SK-N-SH treated with all-trans-retinoic acid at 6 μM for 48 hours (cell line): ENCODE results near the gene ADIG.

Source experiments
- ATAC-seq: fragments of 200-7000 bp; cut with Tn5 transposase; 3 replicates; pipeline ENCODE4 v1.9.1; 2020; ENCODE audit warnings: mild to moderate bottlenecking, moderate library complexity
- ARNTL ChIP-seq: fragments of 450-650 bp; formaldehyde crosslinking; IDR thresholded peaks from 2 replicates; pipeline ENCODE4 v1.5.0; 2020; ENCODE audit warnings: low read depth, mild to moderate bottlenecking, moderate library complexity, borderline replicate concordance
- BACH2 ChIP-seq: fragments of 250-450 bp; sonication (Bioruptor Pico); IDR thresholded peaks from 2 replicates; pipeline ENCODE4 v1.9.0; 2021; ENCODE audit warnings: mild to moderate bottlenecking, borderline replicate concordance
- CREB5 ChIP-seq: fragments of 250-450 bp; sonication (Bioruptor Pico); IDR thresholded peaks from 2 replicates; pipeline ENCODE4 v1.5.1; 2020; ENCODE audit warnings: low read depth, mild to moderate bottlenecking, moderate library complexity
- GLIS3 ChIP-seq: fragments of 250-450 bp; sonication (Bioruptor Pico); IDR thresholded peaks from 2 replicates; pipeline ENCODE4 v1.5.0; 2020; ENCODE audit warnings: mild to moderate bottlenecking, moderate library complexity
- ISL1 ChIP-seq: fragments of 250-450 bp; sonication (Bioruptor Pico); IDR thresholded peaks from 2 replicates; pipeline ENCODE4 v2.1.2; 2022; ENCODE audit warnings: mild to moderate bottlenecking, moderate library complexity
- OSR1 ChIP-seq: fragments of 250-450 bp; sonication (Bioruptor Pico); IDR thresholded peaks from 2 replicates; pipeline ENCODE4 v1.8.0; 2022; ENCODE audit warnings: moderate library complexity, mild to moderate bottlenecking, inconsistent platforms
- POU6F1 ChIP-seq: fragments of 250-450 bp; sonication (Bioruptor Pico); IDR thresholded peaks from 2 replicates; pipeline ENCODE4 v1.8.0; 2021; ENCODE audit warnings: low read depth, mild to moderate bottlenecking, moderate library complexity, borderline replicate concordance
- PPARA ChIP-seq: fragments of 250-450 bp; sonication (Bioruptor Pico); IDR thresholded peaks from 2 replicates; pipeline ENCODE4 v1.5.0; 2020; ENCODE audit warnings: mild to moderate bottlenecking, borderline replicate concordance
- RARB ChIP-seq: fragments of 250-450 bp; sonication (Bioruptor Pico); IDR thresholded peaks from 2 replicates; pipeline ENCODE4 v1.8.0; 2021; ENCODE audit warnings: mild to moderate bottlenecking, moderate library complexity
- SNAI2 ChIP-seq: fragments of 250-450 bp; sonication (Bioruptor Pico); IDR thresholded peaks from 2 replicates; pipeline ENCODE4 v1.5.0; 2020; ENCODE audit warnings: mild to moderate bottlenecking, moderate library complexity
- TCF4 ChIP-seq: fragments of 250-450 bp; sonication (Bioruptor Pico); IDR thresholded peaks from 2 replicates; pipeline ENCODE4 v1.8.0; 2021; ENCODE audit warnings: mild to moderate bottlenecking, moderate library complexity, borderline replicate concordance
- TOX ChIP-seq: fragments of 250-450 bp; sonication (Bioruptor Pico); IDR thresholded peaks from 2 replicates; pipeline ENCODE4 v1.8.0; 2021; ENCODE audit warnings: mild to moderate bottlenecking, moderate library complexity, borderline replicate concordance
- ZC3H10 ChIP-seq: fragments of 250-450 bp; sonication (Bioruptor Pico); IDR thresholded peaks from 2 replicates; pipeline ENCODE4 v1.5.1; 2021; ENCODE audit warnings: mild to moderate bottlenecking, moderate library complexity
- ZNF70 ChIP-seq: fragments of 450-650 bp; formaldehyde crosslinking; IDR thresholded peaks from 2 replicates; pipeline ENCODE4 v1.5.0; 2020; ENCODE audit warnings: mild to moderate bottlenecking, moderate library complexity
- ZNF8 ChIP-seq: fragments of 450-650 bp; formaldehyde crosslinking; IDR thresholded peaks from 2 replicates; pipeline ENCODE4 v1.5.0; 2020; ENCODE audit warnings: mild to moderate bottlenecking, moderate library complexity
- TF ChIP-seq, protein P1 (sequence below): fragments of 250-450 bp; sonication (Bioruptor Pico); IDR thresholded peaks from 2 replicates; pipeline ENCODE4 v1.5.0; 2020; ENCODE audit warnings: mild to moderate bottlenecking, moderate library complexity
- TF ChIP-seq, protein P2 (sequence below): fragments of 250-450 bp; sonication (Bioruptor Pico); IDR thresholded peaks from 2 replicates; pipeline ENCODE4 v1.8.0; 2020; ENCODE audit warnings: mild to moderate bottlenecking, moderate library complexity, borderline replicate concordance
- TF ChIP-seq, protein P3 (sequence below): fragments of 250-450 bp; sonication (Bioruptor Pico); IDR thresholded peaks from 2 replicates; pipeline ENCODE4 v1.5.1; 2021; ENCODE audit warnings: mild to moderate bottlenecking, moderate library complexity

The ADIG gene

GRCh38 chr20:38566036-38566598 is 14.9 kb upstream of the ADIG start:
- no peak for ATAC-seq
- TF ChIP-seq SNAI2 (CRISPR knock-in tag), result no peak
- TF ChIP-seq GLIS3 (CRISPR knock-in tag), result no peak
- TF ChIP-seq POU6F1, result no peak
- TF ChIP-seq CREB5 (CRISPR knock-in tag), result no peak
- TF ChIP-seq ZNF70, result no peak
- no peak for TF ChIP-seq BACH2
- TF ChIP-seq ARNTL, result no peak
- no peak for TF ChIP-seq ZC3H10 (CRISPR knock-in tag)

DNA sequence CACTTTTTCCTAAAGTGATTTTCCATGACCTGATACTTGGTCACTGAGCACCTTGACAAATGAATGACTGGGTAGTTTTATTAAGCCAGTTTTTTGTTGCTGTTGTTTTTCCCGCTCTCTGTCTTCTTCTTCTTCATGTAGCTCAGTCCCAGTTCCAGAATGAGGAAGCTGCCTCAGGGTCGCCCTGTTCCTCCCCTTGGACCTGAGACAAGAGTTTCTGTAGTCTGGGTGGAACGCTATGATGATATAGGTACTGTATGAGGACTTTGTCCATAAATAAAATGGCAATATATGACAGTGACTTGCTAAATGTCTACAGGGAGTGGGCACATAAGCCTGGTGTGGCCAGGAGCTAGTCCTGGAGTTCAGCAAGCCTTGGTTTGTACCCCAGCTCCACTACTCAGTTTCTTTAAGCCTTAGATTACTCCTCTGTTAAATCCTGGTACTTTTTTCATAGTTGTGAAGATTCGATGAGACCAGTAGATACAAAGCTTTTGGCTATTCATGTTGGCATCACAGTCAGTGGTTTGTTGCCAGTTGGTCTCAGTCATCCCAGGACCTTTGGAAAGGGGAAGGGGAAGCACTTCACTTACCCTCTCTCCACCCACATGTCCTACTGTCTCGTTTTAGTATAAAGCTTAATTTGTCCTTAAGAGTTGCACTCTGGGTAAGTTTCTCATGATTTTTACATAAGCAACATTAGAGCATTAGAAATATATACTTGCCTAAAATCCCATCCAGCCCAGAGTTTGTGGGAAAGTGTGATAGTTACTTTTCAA is 11.1 kb upstream of the ADIG start:
- TF ChIP-seq ZNF8 (CRISPR knock-in tag) (no peak), ARNTL (no peak), TCF4 (no peak), POU6F1 (no peak), PPARA (CRISPR knock-in tag) (no peak), TOX (no peak), GLIS3 (CRISPR knock-in tag) (no peak), ISL1 (CRISPR knock-in tag) (no peak), ZC3H10 (CRISPR knock-in tag) (no peak), RARB (no peak)
- TF ChIP-seq, protein P1, sequence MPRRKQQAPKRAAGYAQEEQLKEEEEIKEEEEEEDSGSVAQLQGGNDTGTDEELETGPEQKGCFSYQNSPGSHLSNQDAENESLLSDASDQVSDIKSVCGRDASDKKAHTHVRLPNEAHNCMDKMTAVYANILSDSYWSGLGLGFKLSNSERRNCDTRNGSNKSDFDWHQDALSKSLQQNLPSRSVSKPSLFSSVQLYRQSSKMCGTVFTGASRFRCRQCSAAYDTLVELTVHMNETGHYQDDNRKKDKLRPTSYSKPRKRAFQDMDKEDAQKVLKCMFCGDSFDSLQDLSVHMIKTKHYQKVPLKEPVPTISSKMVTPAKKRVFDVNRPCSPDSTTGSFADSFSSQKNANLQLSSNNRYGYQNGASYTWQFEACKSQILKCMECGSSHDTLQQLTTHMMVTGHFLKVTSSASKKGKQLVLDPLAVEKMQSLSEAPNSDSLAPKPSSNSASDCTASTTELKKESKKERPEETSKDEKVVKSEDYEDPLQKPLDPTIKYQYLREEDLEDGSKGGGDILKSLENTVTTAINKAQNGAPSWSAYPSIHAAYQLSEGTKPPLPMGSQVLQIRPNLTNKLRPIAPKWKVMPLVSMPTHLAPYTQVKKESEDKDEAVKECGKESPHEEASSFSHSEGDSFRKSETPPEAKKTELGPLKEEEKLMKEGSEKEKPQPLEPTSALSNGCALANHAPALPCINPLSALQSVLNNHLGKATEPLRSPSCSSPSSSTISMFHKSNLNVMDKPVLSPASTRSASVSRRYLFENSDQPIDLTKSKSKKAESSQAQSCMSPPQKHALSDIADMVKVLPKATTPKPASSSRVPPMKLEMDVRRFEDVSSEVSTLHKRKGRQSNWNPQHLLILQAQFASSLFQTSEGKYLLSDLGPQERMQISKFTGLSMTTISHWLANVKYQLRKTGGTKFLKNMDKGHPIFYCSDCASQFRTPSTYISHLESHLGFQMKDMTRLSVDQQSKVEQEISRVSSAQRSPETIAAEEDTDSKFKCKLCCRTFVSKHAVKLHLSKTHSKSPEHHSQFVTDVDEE (CRISPR knock-in tag), result no peak
- TF ChIP-seq, protein P2, sequence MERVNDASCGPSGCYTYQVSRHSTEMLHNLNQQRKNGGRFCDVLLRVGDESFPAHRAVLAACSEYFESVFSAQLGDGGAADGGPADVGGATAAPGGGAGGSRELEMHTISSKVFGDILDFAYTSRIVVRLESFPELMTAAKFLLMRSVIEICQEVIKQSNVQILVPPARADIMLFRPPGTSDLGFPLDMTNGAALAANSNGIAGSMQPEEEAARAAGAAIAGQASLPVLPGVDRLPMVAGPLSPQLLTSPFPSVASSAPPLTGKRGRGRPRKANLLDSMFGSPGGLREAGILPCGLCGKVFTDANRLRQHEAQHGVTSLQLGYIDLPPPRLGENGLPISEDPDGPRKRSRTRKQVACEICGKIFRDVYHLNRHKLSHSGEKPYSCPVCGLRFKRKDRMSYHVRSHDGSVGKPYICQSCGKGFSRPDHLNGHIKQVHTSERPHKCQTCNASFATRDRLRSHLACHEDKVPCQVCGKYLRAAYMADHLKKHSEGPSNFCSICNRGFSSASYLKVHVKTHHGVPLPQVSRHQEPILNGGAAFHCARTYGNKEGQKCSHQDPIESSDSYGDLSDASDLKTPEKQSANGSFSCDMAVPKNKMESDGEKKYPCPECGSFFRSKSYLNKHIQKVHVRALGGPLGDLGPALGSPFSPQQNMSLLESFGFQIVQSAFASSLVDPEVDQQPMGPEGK, result no peak
- TF ChIP-seq, all 23 proteins: peak for 0

GRCh38 chr20:38573413-38573812 is 7.6 kb upstream of the ADIG start:
- peak; percentile 22; the same call in 1 of the 3 replicates for ATAC-seq
- TF ChIP-seq SNAI2 (CRISPR knock-in tag) (no peak), TCF4 (0 out of 2 replicates have a peak, but pooled peaks have one; percentile 12)

More for the DNA sequence above, 11.1 kb upstream of the ADIG start:
- no peak for ATAC-seq

- peak; percentile 32 for ATAC-seq
- TF ChIP-seq PPARA (CRISPR knock-in tag) (no peak), RARB (no peak), TCF4 (no peak), ISL1 (CRISPR knock-in tag) (no peak), OSR1 (CRISPR knock-in tag) (no peak), SNAI2 (CRISPR knock-in tag) (no peak), ZNF8 (CRISPR knock-in tag) (no peak), BACH2 (no peak)
- TF ChIP-seq, protein P3, sequence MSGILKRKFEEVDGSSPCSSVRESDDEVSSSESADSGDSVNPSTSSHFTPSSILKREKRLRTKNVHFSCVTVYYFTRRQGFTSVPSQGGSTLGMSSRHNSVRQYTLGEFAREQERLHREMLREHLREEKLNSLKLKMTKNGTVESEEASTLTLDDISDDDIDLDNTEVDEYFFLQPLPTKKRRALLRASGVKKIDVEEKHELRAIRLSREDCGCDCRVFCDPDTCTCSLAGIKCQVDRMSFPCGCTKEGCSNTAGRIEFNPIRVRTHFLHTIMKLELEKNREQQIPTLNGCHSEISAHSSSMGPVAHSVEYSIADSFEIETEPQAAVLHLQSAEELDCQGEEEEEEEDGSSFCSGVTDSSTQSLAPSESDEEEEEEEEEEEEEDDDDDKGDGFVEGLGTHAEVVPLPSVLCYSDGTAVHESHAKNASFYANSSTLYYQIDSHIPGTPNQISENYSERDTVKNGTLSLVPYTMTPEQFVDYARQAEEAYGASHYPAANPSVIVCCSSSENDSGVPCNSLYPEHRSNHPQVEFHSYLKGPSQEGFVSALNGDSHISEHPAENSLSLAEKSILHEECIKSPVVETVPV (CRISPR knock-in tag), result no peak
- TF ChIP-seq, protein P2, result no peak
These were observed 1.6 kb upstream of the ADIG start for GRCh38 chr20:38579219-38579910.
